H9 (cell line): ENCODE results near the gene RFNG. TPM values are rescaled to one million over a fixed set of nuclear protein-coding genes. Genes with fewer than 3 reads are reported as not detected.

Experiments
- DNase-seq: peaks from one replicate; pipeline ENCODE4 v3.0.0-alpha.2; 2017
- H2AFZ ChIP-seq: one replicate; pipeline ENCODE4 v1.6.1; 2013; ENCODE audit warnings: mild to moderate bottlenecking, low read length, control low read depth, moderate library complexity
- H2AK5ac ChIP-seq: 2 replicates; pipeline ENCODE4 v1.6.1; 2013; ENCODE audit warnings: low read length, control low read depth, mixed read lengths; ENCODE audit not compliant: insufficient read length
- H2BK120ac ChIP-seq: one replicate; pipeline ENCODE4 v1.6.1; 2013; ENCODE audit warnings: low read depth, mild to moderate bottlenecking, low read length, control low read depth, inconsistent platforms; ENCODE audit not compliant: poor library complexity, severe bottlenecking
- H2BK12ac ChIP-seq: 2 replicates; pipeline ENCODE4 v1.6.1; 2013; ENCODE audit warnings: low read length, control low read depth, mixed read lengths, low read depth; ENCODE audit not compliant: insufficient read length
- H2BK15ac ChIP-seq: 2 replicates; pipeline ENCODE4 v1.6.1; 2013; ENCODE audit warnings: low read depth, low read length, control low read depth
- H2BK20ac ChIP-seq: one replicate; pipeline ENCODE4 v1.6.1; 2013; ENCODE audit warnings: low read depth, mild to moderate bottlenecking, low read length, control low read depth, inconsistent platforms; ENCODE audit not compliant: poor library complexity, severe bottlenecking
- H2BK5ac ChIP-seq: 2 replicates; pipeline ENCODE4 v1.6.1; 2013; ENCODE audit warnings: low read length, control low read depth, mixed read lengths; ENCODE audit not compliant: insufficient read length
- H3K14ac ChIP-seq: 2 replicates; pipeline ENCODE4 v1.6.1; 2013; ENCODE audit warnings: low read length, control low read depth; ENCODE audit not compliant: insufficient read depth
- H3K18ac ChIP-seq: 2 replicates; pipeline ENCODE4 v1.6.1; 2013; ENCODE audit warnings: low read depth, mild to moderate bottlenecking, mixed read lengths, low read length, control low read depth; ENCODE audit not compliant: insufficient read length
- H3K23ac ChIP-seq: 2 replicates; pipeline ENCODE4 v1.6.1; 2013; ENCODE audit warnings: low read length, control low read depth, mixed read lengths, low read depth; ENCODE audit not compliant: insufficient read length
- H3K23me2 ChIP-seq: 2 replicates; pipeline ENCODE4 v1.6.1; 2013; ENCODE audit warnings: low read depth, mild to moderate bottlenecking, mixed read lengths, low read length, control low read depth; ENCODE audit not compliant: insufficient read length, poor library complexity, severe bottlenecking
- H3K27ac ChIP-seq: 2 replicates; pipeline ENCODE4 v1.5.1; 2013; ENCODE audit warnings: low read length, control low read depth, mixed read lengths, low read depth; ENCODE audit not compliant: insufficient read length
- H3K27me3 ChIP-seq: 2 replicates; pipeline ENCODE4 v1.6.1; 2013; ENCODE audit warnings: low read length, control low read depth, inconsistent platforms; ENCODE audit not compliant: insufficient read depth
- H3K4ac ChIP-seq: 2 replicates; pipeline ENCODE4 v1.6.1; 2013; ENCODE audit warnings: low read depth, mild to moderate bottlenecking, control low read depth, inconsistent platforms, low read length, moderate library complexity
- H3K4me1 ChIP-seq: 2 replicates; pipeline ENCODE4 v1.6.1; 2013; ENCODE audit warnings: low read length, control low read depth, inconsistent platforms; ENCODE audit not compliant: insufficient read depth
- H3K4me2 ChIP-seq: 2 replicates; pipeline ENCODE4 v1.6.1; 2013; ENCODE audit warnings: low read length, control low read depth, mixed read lengths; ENCODE audit not compliant: insufficient read length, insufficient read depth
- H3K56ac ChIP-seq: 2 replicates; pipeline ENCODE4 v1.6.1; 2013; ENCODE audit warnings: low read depth, mild to moderate bottlenecking, mixed read lengths, low read length, control low read depth; ENCODE audit not compliant: insufficient read length
- H3K79me1 ChIP-seq: 2 replicates; pipeline ENCODE4 v1.6.1; 2013; ENCODE audit warnings: low read depth, mild to moderate bottlenecking, moderate library complexity, low read length, control low read depth, inconsistent platforms; ENCODE audit not compliant: insufficient read depth, poor library complexity, severe bottlenecking
- H3K79me2 ChIP-seq: 2 replicates; pipeline ENCODE4 v1.6.1; 2013; ENCODE audit warnings: low read length, control low read depth, inconsistent platforms; ENCODE audit not compliant: insufficient read depth
- H3K9ac ChIP-seq: 2 replicates; pipeline ENCODE4 v1.6.1; 2013; ENCODE audit warnings: low read length, control low read depth, mixed read lengths; ENCODE audit not compliant: insufficient read length; ENCODE audit errors: extremely low read depth
- H3K9me3 ChIP-seq: one replicate; pipeline ENCODE4 v1.6.1; 2013; ENCODE audit warnings: low read depth, low read length, inconsistent platforms; ENCODE audit not compliant: control insufficient read depth
- H3T11ph ChIP-seq: one replicate; pipeline ENCODE4 v1.6.1; 2013; ENCODE audit warnings: mild to moderate bottlenecking, low read length, control low read depth, inconsistent platforms
- H4K20me1 ChIP-seq: one replicate; pipeline ENCODE4 v1.6.1; 2013; ENCODE audit not compliant: control insufficient read depth, insufficient read length, insufficient read depth
- H4K5ac ChIP-seq: 2 replicates; pipeline ENCODE4 v1.6.1; 2013; ENCODE audit warnings: low read depth, mild to moderate bottlenecking, mixed read lengths, low read length, control low read depth; ENCODE audit not compliant: insufficient read length
- H4K8ac ChIP-seq: replicated peaks from 2 replicates; pipeline ENCODE4 v1.6.1; 2013; ENCODE audit warnings: low read length, control low read depth, mixed read lengths, low read depth; ENCODE audit not compliant: insufficient read length
- H4K91ac ChIP-seq: 2 replicates; pipeline ENCODE4 v1.6.1; 2013; ENCODE audit warnings: low read depth, mild to moderate bottlenecking, moderate library complexity, mixed read lengths, low read length, control low read depth; ENCODE audit not compliant: insufficient read length
- H3K27ac Mint-ChIP-seq, 3 experiments: 2 replicates in 2 of 3; 3 replicates in 1 of 3; pipeline ENCODE4 v1.8.0; 2020 to 2021; ENCODE audit warnings: mixed read lengths in 3 of 3, mild to moderate bottlenecking in 1 of 3, moderate library complexity in 1 of 3
- H3K27me3 Mint-ChIP-seq: 2 replicates; pipeline ENCODE4 v1.8.0; 2021; ENCODE audit warnings: low read depth, mild to moderate bottlenecking, moderate library complexity, mixed read lengths
- H3K36me3 Mint-ChIP-seq, 3 experiments: 2 replicates in 2 of 3; 3 replicates in 1 of 3; pipeline ENCODE4 v1.8.0; 2020 to 2021; ENCODE audit warnings: low read depth in 3 of 3, mixed read lengths in 3 of 3; ENCODE audit not compliant: insufficient read depth in 1 of 3
- H3K4me1 Mint-ChIP-seq, 2 experiments: 2 replicates each; pipeline ENCODE4 v1.8.0; 2020; ENCODE audit warnings: mixed read lengths in 2 of 2
- H3K4me3 Mint-ChIP-seq, 2 experiments: 2 replicates in 1 of 2; 3 replicates in 1 of 2; pipeline ENCODE4 v1.8.0; 2020 to 2021; ENCODE audit warnings: mild to moderate bottlenecking in 2 of 2, mixed read lengths in 2 of 2, moderate library complexity in 1 of 2
- H3K9me3 Mint-ChIP-seq, 2 experiments: 2 replicates in 1 of 2; 3 replicates in 1 of 2; pipeline ENCODE4 v1.8.0; 2020; ENCODE audit warnings: mild to moderate bottlenecking in 2 of 2, mixed read lengths in 2 of 2, moderate library complexity in 1 of 2
- CTCF ChIP-seq: fragments of 200-600 bp; sonication (generic); conservative IDR thresholded peaks from 3 replicates; pipeline ENCODE4 v1.8.0; 2021; ENCODE audit warnings: antibody characterized with exemption, mild to moderate bottlenecking
- WGBS: extraction: QIAGEN DNeasy Blood & Tissue Kit; methylation state at CpG from one replicate; pipeline ENCODE4 v1.1.7; 2013; ENCODE audit warnings: missing lambda C conversion rate, low lambda C conversion rate, mixed read lengths; ENCODE audit not compliant: insufficient read length; ENCODE audit errors: extremely low coverage; 5-methylcytosine and 5-hydroxymethylcytosine counted together
- total RNA-seq: library from RNA; stranded (reverse); gene quantifications from 2 replicates; pipeline ENCODE4 v1.2.1, GENCODE V29; 2021

The RFNG gene
- total RNA-seq, 1 experiment from 2014 or later = 34.0 TPM

- H3K18ac ChIP-seq = no peak overlapping the region
- no peak overlapping the region for H4K5ac ChIP-seq
- H2BK20ac ChIP-seq = no peak overlapping the region
- H3K4ac ChIP-seq = no peak overlapping the region
- no peak overlapping the region for H2BK15ac ChIP-seq
- Mint-ChIP-seq H3K9me3 (no peaks in the 10 kb centered on the region), H3K36me3 (peaks cover 25 to 81% (median 68%) of the 10 kb centered on the region in 3 experiments; a peak in 6 of 7 replicates), H3K4me1 (no peaks in the 10 kb centered on the region), H3K27me3 (no peaks in the 10 kb centered on the region), H3K4me3 (no peak overlapping the region), H3K27ac (no peak overlapping the region)
- H3K27me3 ChIP-seq = no peaks in the 10 kb centered on the region
- no peak overlapping the region for H3K27ac ChIP-seq
- no peaks in the 10 kb centered on the region for H3K79me2 ChIP-seq
- no peak overlapping the region for H2AK5ac ChIP-seq
- no peak overlapping the region for H2BK12ac ChIP-seq
- H3K4me2 ChIP-seq = no peak overlapping the region
- TF ChIP-seq CTCF = no peak
- no peak overlapping the region for H2BK120ac ChIP-seq
- no peak overlapping the region for H3K56ac ChIP-seq
- no CpG with 5 or more reads among the region's 55 CpGs for WGBS
- no peak overlapping the region for H3K14ac ChIP-seq
- H3K23me2 ChIP-seq = no peaks in the 10 kb centered on the region
- no peak overlapping the region for H3K9ac ChIP-seq
- H4K91ac ChIP-seq = no peak overlapping the region
- no peaks in the 10 kb centered on the region for H4K20me1 ChIP-seq
- H2AFZ ChIP-seq = no peak overlapping the region
- no peak overlapping the region for H3K23ac ChIP-seq
- no peaks in the 10 kb centered on the region for H3K9me3 ChIP-seq
- H4K8ac ChIP-seq = no peak overlapping the region
- DNase-seq = no peak
- H2BK5ac ChIP-seq = no peak overlapping the region
- no peaks in the 10 kb centered on the region for H3K4me1 ChIP-seq
- H3K79me1 ChIP-seq = no peaks in the 10 kb centered on the region
- H3T11ph ChIP-seq = no peak overlapping the region
These were observed 32.1 kb upstream of the RFNG start for GRCh38 chr17:82083533-82084359.
